OCI-LY3 (cell line): ENCODE results near the gene RANBP6.

ENCODE experiments used
- H2AFZ ChIP-seq: fragments of 200-600, 300-600 bp; shearing (Covaris generic); 2 replicates; pipeline ENCODE4 v1.6.0; 2014; ENCODE audit warnings: antibody characterized with exemption, low read depth, low read length
- H3K27ac ChIP-seq: fragments of 200-600, 300-600 bp; sonication (generic); 2 replicates; pipeline ENCODE4 v1.5.1; 2014; ENCODE audit warnings: mild to moderate bottlenecking, low read length, moderate library complexity, mixed read lengths
- H3K27me3 ChIP-seq: fragments of 200-600, 300-600 bp; sonication (generic); 2 replicates; pipeline ENCODE4 v1.6.1; 2014; ENCODE audit warnings: low read depth, low read length, mixed read lengths
- H3K36me3 ChIP-seq: fragments of 200-600, 300-600 bp; sonication (generic); replicated peaks from 2 replicates; pipeline ENCODE3; 2014; ENCODE audit warnings: low read depth, low read length, mixed read lengths
- H3K4me1 ChIP-seq: fragments of 300-600, 200-600 bp; sonication (generic); 2 replicates; pipeline ENCODE4 v1.6.1; 2014; ENCODE audit warnings: low read length, mixed read lengths
- H3K4me2 ChIP-seq: fragments of 200-600, 300-600 bp; sonication (generic); 2 replicates; pipeline ENCODE4 v1.6.1; 2014; ENCODE audit warnings: low read length, mixed read lengths
- H3K4me3 ChIP-seq: fragments of 300-600, 200-600 bp; sonication (generic); 2 replicates; pipeline ENCODE4 v1.5.1; 2014; ENCODE audit warnings: antibody characterized with exemption, mild to moderate bottlenecking, low read length, moderate library complexity
- H3K79me2 ChIP-seq: fragments of 300-600, 200-600 bp; shearing (Covaris generic); 2 replicates; pipeline ENCODE4 v1.6.1; 2014; ENCODE audit warnings: mild to moderate bottlenecking, low read length, mixed read lengths
- H3K9ac ChIP-seq: fragments of 300-600, 200-600 bp; shearing (Covaris generic); 2 replicates; pipeline ENCODE4 v1.6.0; 2014; ENCODE audit warnings: mild to moderate bottlenecking, low read length, moderate library complexity
- H3K9me3 ChIP-seq: fragments of 200-600, 300-600 bp; shearing (Covaris generic); 2 replicates; pipeline ENCODE4 v1.6.1; 2014; ENCODE audit warnings: low read length, mixed read lengths; ENCODE audit not compliant: insufficient read depth
- H4K20me1 ChIP-seq: fragments of 200-600, 300-600 bp; sonication (generic); 2 replicates; pipeline ENCODE4 v1.6.1; 2016; ENCODE audit warnings: low read length, mixed read lengths; ENCODE audit not compliant: insufficient read depth
- EZH2phosphoT487 ChIP-seq: fragments of 200-600 bp; shearing (Covaris generic); IDR thresholded peaks from 2 replicates; pipeline ENCODE4 v1.6.1; 2018; ENCODE audit warnings: antibody characterized with exemption, mixed run types, low read depth
- TF ChIP-seq, protein P1 (sequence below): fragments of 200-600, 300-600 bp; sonication (generic); IDR thresholded peaks from 2 replicates; pipeline ENCODE4 v1.5.1; 2014; ENCODE audit warnings: antibody characterized with exemption, low read length, low read depth

Gene RANBP6

DNA sequence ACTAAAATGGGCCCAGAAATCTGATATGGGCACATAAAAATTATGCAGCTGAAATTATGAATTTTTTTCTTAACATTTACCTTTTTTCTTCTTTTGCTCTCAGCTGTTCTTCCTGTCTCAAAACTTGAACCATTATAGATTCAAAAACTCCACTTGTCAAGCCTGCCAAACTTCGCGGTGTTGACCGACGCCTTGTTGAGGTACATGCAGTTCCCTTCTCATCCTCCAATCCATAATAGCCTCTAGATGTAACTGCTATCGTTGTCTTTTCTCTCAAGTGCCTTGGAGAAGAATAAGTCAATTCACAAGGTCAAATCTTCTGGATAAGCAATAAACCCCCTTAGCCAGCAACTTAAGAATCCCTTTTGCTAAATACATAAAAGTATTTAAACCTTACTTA, 27.2 kb downstream of the RANBP6 start:
- Histone ChIP-seq H3K27ac (no peak overlapping the region), H3K4me1 (no peaks in the 10 kb centered on the region), H4K20me1 (no peaks in the 10 kb centered on the region), H3K9me3 (no peaks in the 10 kb centered on the region), H2AFZ (no peak overlapping the region), H3K79me2 (peaks cover 7% of the 10 kb centered on the region; the same call in 1 of the 2 replicates), H3K4me3 (no peak overlapping the region), H3K27me3 (no peaks in the 10 kb centered on the region), H3K4me2 (no peak overlapping the region), H3K9ac (no peak overlapping the region), H3K36me3 (peaks cover 6% of the 10 kb centered on the region)
- TF ChIP-seq, protein P1, sequence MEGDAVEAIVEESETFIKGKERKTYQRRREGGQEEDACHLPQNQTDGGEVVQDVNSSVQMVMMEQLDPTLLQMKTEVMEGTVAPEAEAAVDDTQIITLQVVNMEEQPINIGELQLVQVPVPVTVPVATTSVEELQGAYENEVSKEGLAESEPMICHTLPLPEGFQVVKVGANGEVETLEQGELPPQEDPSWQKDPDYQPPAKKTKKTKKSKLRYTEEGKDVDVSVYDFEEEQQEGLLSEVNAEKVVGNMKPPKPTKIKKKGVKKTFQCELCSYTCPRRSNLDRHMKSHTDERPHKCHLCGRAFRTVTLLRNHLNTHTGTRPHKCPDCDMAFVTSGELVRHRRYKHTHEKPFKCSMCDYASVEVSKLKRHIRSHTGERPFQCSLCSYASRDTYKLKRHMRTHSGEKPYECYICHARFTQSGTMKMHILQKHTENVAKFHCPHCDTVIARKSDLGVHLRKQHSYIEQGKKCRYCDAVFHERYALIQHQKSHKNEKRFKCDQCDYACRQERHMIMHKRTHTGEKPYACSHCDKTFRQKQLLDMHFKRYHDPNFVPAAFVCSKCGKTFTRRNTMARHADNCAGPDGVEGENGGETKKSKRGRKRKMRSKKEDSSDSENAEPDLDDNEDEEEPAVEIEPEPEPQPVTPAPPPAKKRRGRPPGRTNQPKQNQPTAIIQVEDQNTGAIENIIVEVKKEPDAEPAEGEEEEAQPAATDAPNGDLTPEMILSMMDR = no peak
- no peak for TF ChIP-seq EZH2phosphoT487

DNA sequence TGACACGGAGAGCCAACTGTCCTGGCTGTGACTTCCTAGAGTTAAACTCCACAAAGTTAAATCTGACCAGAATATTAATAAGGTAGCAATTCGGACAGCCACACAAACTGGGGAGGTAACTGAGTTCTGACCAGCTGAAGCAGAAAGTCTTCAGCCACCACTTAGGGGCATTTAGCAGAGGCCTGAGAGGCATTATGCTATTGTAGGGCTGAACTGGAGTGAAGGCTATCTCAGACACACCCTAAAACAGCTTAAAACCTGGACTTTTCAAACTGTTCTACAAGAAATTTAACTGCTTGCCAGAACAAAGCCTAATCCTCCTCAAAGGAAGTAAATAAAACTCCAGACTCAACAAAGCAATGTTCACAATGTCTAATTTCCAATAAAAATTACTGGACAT, 32.4 kb downstream of the RANBP6 start:
- no peak overlapping the region for H3K4me3 ChIP-seq
- no peaks in the 10 kb centered on the region for H3K27me3 ChIP-seq
- no peak for TF ChIP-seq EZH2phosphoT487
- TF ChIP-seq, protein P1 = no peak
- peaks cover 6% of the 10 kb centered on the region for H3K4me1 ChIP-seq
- H2AFZ ChIP-seq = no peak overlapping the region
- H3K4me2 ChIP-seq = no peak overlapping the region
- H4K20me1 ChIP-seq = no peaks in the 10 kb centered on the region
- no peak overlapping the region for H3K9ac ChIP-seq
- H3K27ac ChIP-seq = no peak overlapping the region
- no peaks in the 10 kb centered on the region for H3K79me2 ChIP-seq
- peaks cover 11% of the 10 kb centered on the region for H3K36me3 ChIP-seq
- H3K9me3 ChIP-seq = no peaks in the 10 kb centered on the region

DNA sequence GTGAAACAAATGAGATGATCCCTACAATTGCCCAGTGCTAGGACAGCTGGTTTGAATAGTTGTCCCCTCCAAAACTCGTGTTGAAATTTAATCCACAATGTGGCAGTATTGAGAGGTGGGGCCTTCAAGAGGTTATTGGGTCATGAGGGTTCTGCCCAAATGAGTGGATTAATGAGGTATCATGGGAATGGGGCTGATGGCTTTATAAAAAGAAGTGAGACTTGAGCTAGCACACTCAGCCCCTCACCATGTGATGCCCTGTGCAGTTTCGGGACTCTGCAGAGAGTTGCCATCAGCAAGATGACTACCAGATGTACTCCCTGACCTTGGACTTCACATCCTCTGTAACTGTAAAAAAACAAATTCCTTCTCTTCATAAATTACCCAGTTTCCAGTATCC, 33.1 kb downstream of the RANBP6 start:
- Histone ChIP-seq H3K36me3 (peaks cover 11% of the 10 kb centered on the region), H3K27me3 (no peaks in the 10 kb centered on the region), H3K9me3 (no peaks in the 10 kb centered on the region), H3K4me2 (no peak overlapping the region), H3K9ac (no peak overlapping the region), H3K4me1 (peaks cover 6% of the 10 kb centered on the region), H4K20me1 (no peaks in the 10 kb centered on the region), H3K79me2 (no peaks in the 10 kb centered on the region), H3K27ac (no peak overlapping the region), H2AFZ (no peak overlapping the region), H3K4me3 (no peak overlapping the region)
- TF ChIP-seq, protein P1 = no peak
- no peak for TF ChIP-seq EZH2phosphoT487

DNA sequence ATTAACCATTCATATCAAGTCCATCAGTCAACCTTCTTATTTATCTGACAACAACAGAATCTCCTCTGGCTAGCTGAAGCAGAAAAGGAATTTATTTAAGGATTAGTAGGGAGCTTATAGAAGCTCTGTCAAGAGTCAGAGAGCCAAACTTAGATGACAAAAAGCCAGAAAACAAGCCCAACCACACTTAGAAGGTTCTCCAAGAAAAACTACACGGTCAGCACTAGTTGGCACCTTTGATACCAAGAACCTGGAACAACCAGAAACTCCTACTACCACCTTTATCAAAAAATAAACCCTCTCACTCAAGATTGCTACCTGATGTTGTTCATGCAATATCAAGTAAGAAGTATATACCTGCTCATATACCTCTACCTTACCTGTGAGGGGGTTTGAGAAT, 36.9 kb downstream of the RANBP6 start:
- H2AFZ ChIP-seq = no peak overlapping the region
- no peaks in the 10 kb centered on the region for H3K79me2 ChIP-seq
- no peaks in the 10 kb centered on the region for H3K9me3 ChIP-seq
- H3K4me3 ChIP-seq = no peak overlapping the region
- no peak for TF ChIP-seq EZH2phosphoT487
- TF ChIP-seq, protein P1 = no peak
- no peak overlapping the region for H3K4me2 ChIP-seq
- no peaks in the 10 kb centered on the region for H4K20me1 ChIP-seq
- no peaks in the 10 kb centered on the region for H3K27me3 ChIP-seq
- no peak overlapping the region for H3K9ac ChIP-seq
- peaks cover 6% of the 10 kb centered on the region for H3K4me1 ChIP-seq
- H3K27ac ChIP-seq = no peak overlapping the region
- peaks cover 13% of the 10 kb centered on the region for H3K36me3 ChIP-seq
